Heart right ventricle (tissue), 16 donors: ENCODE measurements around the gene ARID4B. TPM values are rescaled to one million over a fixed set of nuclear protein-coding genes. Genes with fewer than 3 reads are reported as not detected.

ENCODE experiments used
- ATAC-seq, 8 donors: fragments of 200-7000 bp; cut with Tn5 transposase; one replicate each; pipeline ENCODE4 v1.9.1; 2020; ENCODE audit warnings: mild to moderate bottlenecking in 8 of 8, moderate library complexity in 8 of 8, moderate number of reproducible peaks in 1 of 8
- DNase-seq, 2 donors: peaks; one replicate each; pipeline ENCODE4 v3.0.0-alpha.2; 2020
- H3K27ac ChIP-seq, 10 donors: fragments of 200-600 bp; sonication (generic) in 2 of 10; one replicate each; pipeline versions ENCODE4 v1.5.0 to v1.8.0; 2020 to 2022; ENCODE audit warnings: mild to moderate bottlenecking in 3 of 10
- H3K27me3 ChIP-seq, 7 donors: fragments of 200-600 bp; one replicate each; pipeline ENCODE4 v1.8.0; 2021 to 2022; ENCODE audit warnings: mild to moderate bottlenecking in 2 of 7
- H3K36me3 ChIP-seq, 9 donors: fragments of 200-600 bp; sonication (generic) in 1 of 9; one replicate each; pipeline versions ENCODE4 v1.5.0 to v1.8.0; 2020 to 2022; ENCODE audit warnings: mild to moderate bottlenecking in 2 of 9
- H3K4me1 ChIP-seq, 9 donors: fragments of 200-600 bp; sonication (generic) in 1 of 9; one replicate each; pipeline versions ENCODE4 v1.5.0 to v1.8.0; 2020 to 2022; ENCODE audit warnings: mild to moderate bottlenecking in 4 of 9
- H3K4me3 ChIP-seq, 10 donors: fragments of 200-600 bp; sonication (generic) in 2 of 10; one replicate each; pipeline versions ENCODE4 v1.5.0 to v1.8.0; 2020 to 2022; ENCODE audit warnings: mild to moderate bottlenecking in 7 of 10, moderate library complexity in 2 of 10
- H3K9me3 ChIP-seq, 11 donors: fragments of 200-600 bp in 10 of 11; sonication (generic) in 2 of 11; one replicate each; pipeline versions ENCODE4 v1.5.0 to v1.8.0; 2013 to 2022; ENCODE audit warnings: mild to moderate bottlenecking in 2 of 11, control low read depth in 1 of 11, moderate library complexity in 1 of 11
- CTCF ChIP-seq, 9 donors: fragments of 200-600 bp; sonication (generic) in 2 of 9; IDR thresholded peaks; one replicate each; pipeline versions ENCODE4 v1.5.0 to v1.8.0; 2021 to 2022; ENCODE audit warnings: antibody characterized with exemption in 9 of 9, mild to moderate bottlenecking in 5 of 9, moderate library complexity in 1 of 9
- WGBS, 2 donors: extraction: QIAGEN DNeasy Blood & Tissue Kit; methylation state at CpG; one replicate each; pipeline ENCODE4 v1.1.7; 2013; ENCODE audit warnings: inconsistent platforms in 1 of 2; 5-methylcytosine and 5-hydroxymethylcytosine counted together
- intact Hi-C, 10 donors: fragments of 100-400 bp; cut with DNase I; formaldehyde crosslinking; loops; one replicate each; pipeline versions ENCODE4 v1.11.1 to v1.14.2; 2022
- polyA plus RNA-seq, 2 donors: library from polyadenylated mRNA; stranded (reverse); fragments of 200-250 nt; gene quantifications; one replicate each; pipeline ENCODE4 v1.2.3, GENCODE V29; 2013
- total RNA-seq, 10 donors: library from RNA; stranded (reverse); fragmentation: NEBNext Ultra II Directional in 3 of 10; extraction: Animal tissue kit (Norgen Biotek cat#: 25700) in 3 of 10; gene quantifications; one replicate each; pipeline versions ENCODE4 v1.2.1 to v1.2.4, GENCODE V29; 2021 to 2023
- donor health status: Arrhythmogenic right ventricular cardiomyopathy.
- donor health status: ischemic (EF 13 %, LVEDD 7.1; RV severe dilation, severe dysfunction).
- donor health status: healthy with polysubstance abuse.
- donor health status: DM: no; HTN: yes; CAD: no.
- donor health status: DM: no; HTN: no; CAD: no.
- donor health status: ischemic (EF 25% LVEDD 6.9; RV normal size, moderate dysfunction).
- donor health status: ischemic (EF 25% LVEDD 5.7; RV mildly dilated, moderate dysfunction).
- donor health status: healthy.
- donor health status: DM: yes; HTN: yes; CAD: no.
- donor health status: Ischemic cardiomyopathy.
- donor health status: ischemic (EF 35%, LVEDD 5.7; RV mildly dilated, moderate dysfunction).
- donor health status: nonischemic (EF 11% LVEDD 7.7; RV severe dilation, severe dysfunction).
- donor health status: DM: yes; HTN: yes; CAD: no.
- donor health status: PGD.
- donor health status: ischemic (EF 29% LVEDD 5.4; RV normal size, mild dysfunction).
- donor health status: nonischemic (EF 23%, LVEDD 6.1; RV moderate dilation, normal function).

The ARID4B gene
- total and polyA plus RNA-seq, 12 donors = 4.8 to 21.5 (median 15.5) TPM

- H3K27me3 ChIP-seq = no peaks in the 10 kb centered on the region
- 92 to 94% methylated on average over 4 of the region's 4 CpGs for WGBS, 2 donors
- no peak for DNase-seq
- TF ChIP-seq CTCF (IDR thresholded peaks at IDR 0.05) = no peak
- H3K36me3 ChIP-seq = no peaks in the 10 kb centered on the region
- no peak overlapping the region for H3K27ac ChIP-seq
- intact Hi-C loops = no loop called here
- H3K4me3 ChIP-seq = no peak overlapping the region
- ATAC-seq = no peak
- peaks cover 0 to 58% (median 26%) of the 10 kb centered on the region in 9 donors for H3K4me1 ChIP-seq
- peaks cover 0 to 19% (median 0%) of the 10 kb centered on the region in 11 donors for H3K9me3 ChIP-seq
Measured at GRCh38 chr1:235292790-235293189, 35.2 kb downstream of the ARID4B start.

GRCh38 chr1:235291599-235292091 is 36.3 kb downstream of the ARID4B start:
- DNase-seq (no peak), ATAC-seq (no peak)
- Histone ChIP-seq H3K36me3 (no peaks in the 10 kb centered on the region), H3K4me1 (peaks cover 0 to 58% (median 35%) of the 10 kb centered on the region in 9 donors), H3K27me3 (no peaks in the 10 kb centered on the region), H3K4me3 (no peak overlapping the region), H3K9me3 (peaks cover 0 to 9% (median 0%) of the 10 kb centered on the region in 11 donors), H3K27ac (no peak overlapping the region)
- 72 to 79% methylated on average over 6 of the region's 6 CpGs for WGBS, 2 donors
- intact Hi-C loops = no loop called here
- no peak for TF ChIP-seq CTCF (IDR thresholded peaks at IDR 0.05)

GRCh38 chr1:235290740-235291502 is 37.1 kb downstream of the ARID4B start:
- 92 to 94% methylated on average over 12 of the region's 12 CpGs for WGBS, 2 donors
- Histone ChIP-seq H3K36me3 (no peaks in the 10 kb centered on the region), H3K9me3 (peaks cover 0 to 3% (median 0%) of the 10 kb centered on the region in 11 donors), H3K27me3 (no peaks in the 10 kb centered on the region), H3K4me1 (peaks cover 0 to 65% (median 41%) of the 10 kb centered on the region in 9 donors), H3K4me3 (no peak overlapping the region), H3K27ac (no peak overlapping the region)
- DNase-seq (no peak), ATAC-seq (no peak)
- no peak for TF ChIP-seq CTCF (IDR thresholded peaks at IDR 0.05)
- intact Hi-C loops = no loop called here

GRCh38 chr1:235289859-235290739 is 37.9 kb downstream of the ARID4B start:
- H3K9me3 ChIP-seq = no peaks in the 10 kb centered on the region
- TF ChIP-seq CTCF (IDR thresholded peaks at IDR 0.05) = no peak
- ATAC-seq (no peak), DNase-seq (no peak)
- 86 to 87% methylated on average over 12 of the region's 12 CpGs for WGBS, 2 donors
- H3K27me3 ChIP-seq = no peaks in the 10 kb centered on the region
- intact Hi-C loops = no loop called here
- H3K4me1 ChIP-seq = peaks cover 0 to 69% (median 47%) of the 10 kb centered on the region in 9 donors
- H3K4me3 ChIP-seq = no peak overlapping the region
- H3K36me3 ChIP-seq = no peaks in the 10 kb centered on the region
- no peak overlapping the region for H3K27ac ChIP-seq
